Activated CD4-positive, alpha-beta T cell treated with anti-CD3 and anti-CD28 coated beads, Interleukin-2, amount 10 ng/mL, durations not matched to agents 24 days and 14 days (primary cell): Measurements from ENCODE around the gene C14orf132. TPM values are rescaled to one million over a fixed set of nuclear protein-coding genes. Genes with fewer than 3 reads are reported as not detected.
"Not testable (repeated sequence)": the region's sequence is repeated elsewhere in the genome, so short reads cannot be mapped to it uniquely, and the experiment has no call there.

Experiments used
- DNase-seq: peaks from one replicate; pipeline ENCODE4 v3.0.0; 2022
- H3K27ac Mint-ChIP-seq: one replicate; pipeline ENCODE4 v1.8.0; 2022; ENCODE audit warnings: mild to moderate bottlenecking, mixed read lengths
- H3K27me3 Mint-ChIP-seq: one replicate; pipeline ENCODE4 v1.8.0; 2022; ENCODE audit warnings: mixed read lengths
- H3K36me3 Mint-ChIP-seq: one replicate; pipeline ENCODE4 v1.8.0; 2022; ENCODE audit warnings: low read depth, mild to moderate bottlenecking, mixed read lengths
- H3K4me1 Mint-ChIP-seq: one replicate; pipeline ENCODE4 v1.8.0; 2021; ENCODE audit warnings: mixed read lengths
- H3K4me3 Mint-ChIP-seq: one replicate; pipeline ENCODE4 v1.8.0; 2022; ENCODE audit warnings: mild to moderate bottlenecking, moderate library complexity, mixed read lengths
- H3K9me3 Mint-ChIP-seq: one replicate; pipeline ENCODE4 v1.8.0; 2021; ENCODE audit warnings: mixed read lengths
- intact Hi-C: fragments of 100-400 bp; cut with micrococcal nuclease; formaldehyde crosslinking; loops from one replicate; pipeline ENCODE4 v1.15.1; 2023
- total RNA-seq: library from RNA; stranded (reverse); gene quantifications from 2 replicates; pipeline ENCODE4 v1.2.3, GENCODE V29; 2022

C14orf132 gene
- total RNA-seq: 0.36 and 0.47 TPM in 2 replicates

DNA sequence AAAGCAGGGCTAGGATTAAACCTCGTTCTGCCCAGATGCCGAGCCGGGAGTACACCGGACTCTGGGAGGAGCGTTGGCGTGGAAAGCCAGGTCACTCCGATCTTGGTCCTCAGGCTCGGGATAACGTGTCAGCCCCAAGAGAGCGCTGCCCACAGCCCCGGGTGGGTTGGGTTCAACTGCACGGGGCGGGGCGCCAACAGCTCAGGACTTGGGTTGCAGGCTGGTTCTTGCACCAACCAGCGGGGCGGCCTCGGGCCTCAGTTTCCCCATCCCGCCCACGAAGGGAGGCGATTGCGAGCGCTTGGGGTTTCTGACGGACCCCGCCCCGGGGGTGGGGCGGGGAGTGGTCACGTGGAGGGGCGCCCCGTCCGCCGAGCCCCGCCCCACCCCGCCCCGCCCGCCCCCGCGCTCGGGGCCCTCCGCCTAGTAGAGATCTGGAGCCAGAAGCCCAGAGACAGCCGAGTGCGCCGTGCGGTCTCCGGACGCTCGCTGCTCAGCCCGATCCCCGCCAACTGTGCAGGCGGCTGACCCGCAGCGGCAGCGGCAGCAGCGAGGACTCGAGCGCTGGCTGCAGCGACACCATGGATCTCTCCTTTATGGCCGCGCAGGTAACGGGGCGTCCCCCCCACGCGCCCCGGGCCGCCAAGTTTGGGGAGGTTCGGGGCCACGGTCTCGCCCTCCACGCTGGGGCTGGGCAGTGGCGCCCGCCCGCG, at the start of gene C14orf132:
Gene C14orf132, plus strand, starts transcription at position 443 of the 713 bp plus-strand sequence. Its CDS starts 139 bp downstream, at position 582.
- Mint-ChIP-seq H3K27ac (peak within 1 kb of the TSS; percentile 55), H3K36me3 (no peaks in the 10 kb centered on the region), H3K9me3 (no peaks in the 10 kb centered on the region), H3K4me1 (peaks cover 13% of the 10 kb centered on the region), H3K4me3 (peak within 1 kb of the TSS; percentile 82), H3K27me3 (peaks cover 52% of the 10 kb centered on the region)
- intact Hi-C loops: no loop called here
- peak; percentile 80 for DNase-seq

DNA sequence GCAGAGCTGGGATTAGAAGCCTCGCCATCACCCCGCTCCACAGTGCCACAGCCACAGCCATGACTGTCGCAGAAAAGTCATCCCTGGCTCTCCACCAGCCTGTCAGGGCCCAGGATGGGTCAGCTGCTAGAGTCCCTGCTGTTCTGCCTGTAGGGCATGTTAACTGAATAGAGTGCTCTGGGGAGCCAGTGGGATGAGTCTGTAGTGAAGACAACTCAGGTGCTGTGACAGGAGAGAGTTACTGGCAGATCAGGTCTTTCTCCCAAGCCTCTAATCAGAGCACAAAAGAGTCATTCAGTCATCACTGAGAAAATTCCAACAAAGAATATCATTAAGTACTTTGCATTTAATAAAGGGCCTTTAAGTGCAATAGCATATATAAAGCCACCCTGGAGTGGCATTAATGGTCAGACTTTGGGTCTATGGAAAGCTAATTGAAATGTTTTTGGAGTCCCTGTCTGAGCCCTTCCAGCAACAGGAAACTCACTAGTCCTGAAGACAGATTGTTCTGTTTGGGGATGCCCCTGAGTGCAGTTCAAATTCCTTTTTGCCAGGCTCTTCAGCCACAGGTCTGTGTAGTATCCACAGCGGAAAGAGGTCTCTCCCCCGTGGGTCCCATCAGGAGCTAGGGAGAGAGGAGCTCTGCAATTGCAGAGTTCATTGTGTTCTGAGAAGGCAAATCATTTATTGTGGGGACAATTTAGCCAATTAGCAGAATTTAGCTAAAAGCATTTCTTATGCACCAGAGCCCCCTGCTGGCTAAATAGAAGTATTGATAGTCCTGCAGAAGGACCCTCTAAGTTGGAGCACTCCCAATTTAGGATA, 45.2 kb upstream of the C14orf132 start:
- Mint-ChIP-seq H3K36me3 (no peaks in the 10 kb centered on the region), H3K4me3 (no peak overlapping the region), H3K4me1 (no peaks in the 10 kb centered on the region), H3K27me3 (peaks cover 10% of the 10 kb centered on the region), H3K27ac (no peak overlapping the region), H3K9me3 (no peaks in the 10 kb centered on the region)
- DNase-seq: peak; percentile 71
- intact Hi-C loops: loop anchor here (1.0 kb wide), 1 partner anchor 433 kb away; no protein-coding TSS in a partner anchor

DNA sequence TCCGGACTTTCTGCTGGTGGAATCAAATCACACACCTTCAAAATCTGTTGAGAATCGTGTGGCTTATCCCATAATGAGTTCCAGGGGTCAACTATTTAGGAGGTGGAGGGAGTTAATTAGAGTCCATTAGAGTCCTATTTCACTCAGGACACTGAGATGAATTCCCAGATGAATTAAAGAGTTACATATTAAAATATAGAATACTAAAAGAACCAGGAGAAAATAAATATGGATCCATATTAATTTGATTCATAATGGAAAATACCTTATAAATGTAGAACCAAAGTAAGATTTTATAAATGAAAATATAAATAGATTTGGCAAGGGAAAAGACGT, 44.6 kb upstream of the C14orf132 start:
- DNase-seq: no peak
- no peak overlapping the region for H3K4me3 Mint-ChIP-seq
- no peaks in the 10 kb centered on the region for H3K9me3 Mint-ChIP-seq
- peaks cover 14% of the 10 kb centered on the region for H3K27me3 Mint-ChIP-seq
- intact Hi-C loops: loop anchor here (1.0 kb wide), 1 partner anchor 433 kb away; no protein-coding TSS in a partner anchor
- H3K27ac Mint-ChIP-seq: no peak overlapping the region
- no peaks in the 10 kb centered on the region for H3K4me1 Mint-ChIP-seq
- H3K36me3 Mint-ChIP-seq: no peaks in the 10 kb centered on the region

DNA sequence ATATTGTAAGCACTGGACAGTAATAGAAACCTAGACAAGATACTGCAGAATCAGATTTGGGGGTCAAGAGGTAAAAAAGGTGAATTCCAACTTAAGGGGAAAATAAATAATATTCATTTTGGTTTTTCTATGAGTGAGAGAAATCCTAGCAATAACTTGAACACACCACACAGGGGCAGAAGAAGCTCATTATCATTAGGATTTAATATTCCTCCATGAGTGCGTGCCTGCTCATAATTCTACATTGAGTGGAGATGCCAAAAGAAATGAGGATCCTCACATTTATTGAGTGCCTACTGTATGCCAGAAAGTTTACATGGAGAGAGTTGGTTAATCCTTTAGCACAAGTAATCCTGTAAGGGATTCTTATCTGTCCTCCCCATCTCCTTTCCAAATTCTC, 40.5 kb upstream of the C14orf132 start:
- no peaks in the 10 kb centered on the region for H3K4me1 Mint-ChIP-seq
- peaks cover 29% of the 10 kb centered on the region for H3K27me3 Mint-ChIP-seq
- H3K27ac Mint-ChIP-seq: no peak overlapping the region
- intact Hi-C loops: no loop called here
- DNase-seq: no peak
- no peaks in the 10 kb centered on the region for H3K9me3 Mint-ChIP-seq
- no peaks in the 10 kb centered on the region for H3K36me3 Mint-ChIP-seq
- H3K4me3 Mint-ChIP-seq: no peak overlapping the region

DNA sequence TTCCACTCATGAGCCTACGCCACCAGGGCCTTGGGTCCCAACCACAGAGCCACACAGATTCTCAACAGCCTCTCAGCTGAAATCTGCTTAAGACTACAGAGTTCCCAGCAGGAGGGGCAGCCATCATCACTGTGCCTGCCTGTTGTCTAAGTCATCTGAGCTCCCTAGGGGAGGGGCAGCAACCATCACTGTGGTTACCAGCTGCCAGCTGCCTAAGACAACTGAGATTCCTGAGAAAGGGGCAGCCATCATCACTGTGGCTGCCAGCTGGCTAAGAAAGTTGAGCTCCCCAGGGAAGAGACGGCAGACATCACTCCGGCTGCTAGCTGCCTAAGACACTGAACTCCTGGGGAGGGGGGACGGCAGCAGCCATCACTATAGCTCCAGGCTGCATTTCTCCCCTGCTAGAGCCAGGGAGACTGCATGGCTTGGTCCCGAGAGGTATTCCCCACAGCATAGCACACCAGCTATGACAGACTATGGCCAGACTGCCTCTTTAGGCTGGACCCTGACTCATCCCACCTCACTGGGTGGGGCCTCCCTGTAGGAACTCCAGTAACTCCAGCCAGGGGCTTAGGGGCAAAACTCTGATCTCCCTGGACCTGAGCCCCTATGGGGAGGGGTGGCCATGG, 37.2 kb upstream of the C14orf132 start:
- no peaks in the 10 kb centered on the region for H3K4me1 Mint-ChIP-seq
- H3K9me3 Mint-ChIP-seq: no peaks in the 10 kb centered on the region
- peaks cover 40% of the 10 kb centered on the region for H3K27me3 Mint-ChIP-seq
- H3K4me3 Mint-ChIP-seq: no peak overlapping the region
- H3K36me3 Mint-ChIP-seq: no peaks in the 10 kb centered on the region
- H3K27ac Mint-ChIP-seq: no peak overlapping the region
- no peak for DNase-seq
- intact Hi-C loops: no loop called here

DNA sequence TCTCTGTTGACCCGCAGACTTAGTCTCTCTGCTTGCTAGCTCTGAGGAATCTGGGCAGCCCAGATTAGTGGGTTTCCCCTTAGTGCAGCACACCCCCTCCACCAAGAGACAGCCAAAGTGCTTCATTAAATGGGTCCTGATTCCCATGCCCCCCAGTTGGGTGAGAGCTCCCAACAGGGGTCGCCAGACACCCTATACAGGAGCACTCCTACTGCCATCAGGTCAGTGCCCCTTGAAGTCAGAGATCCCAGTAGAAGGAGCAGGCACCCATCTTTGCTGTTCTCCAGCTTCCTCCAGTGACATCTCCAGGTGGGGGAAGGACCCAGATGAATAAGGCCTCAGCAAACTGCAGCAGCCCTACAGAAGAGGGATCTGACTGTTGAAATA, 36.7 kb upstream of the C14orf132 start:
- intact Hi-C loops: no loop called here

DNA sequence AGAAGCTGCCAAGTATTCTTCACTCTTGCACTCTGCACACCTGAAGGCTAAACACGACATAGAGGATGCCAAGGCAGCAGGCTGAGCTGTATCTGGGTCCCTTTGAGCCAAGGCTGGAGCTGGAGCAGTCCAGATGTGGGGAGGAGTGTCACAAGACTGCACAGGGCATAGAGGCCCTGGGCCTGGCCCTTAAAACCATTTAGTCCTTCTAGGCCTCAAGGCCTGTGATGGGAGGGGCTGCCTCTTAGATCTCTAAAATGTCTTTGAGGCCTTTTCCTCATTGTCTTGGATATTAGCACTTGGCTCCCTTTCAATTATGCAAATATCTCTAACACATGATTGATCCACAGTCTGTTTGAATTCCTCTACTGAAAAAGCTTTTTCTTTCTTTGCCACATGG, 28.0 kb upstream of the C14orf132 start:
- Mint-ChIP-seq H3K9me3 (peaks cover 7% of the 10 kb centered on the region), H3K4me1 (no peaks in the 10 kb centered on the region), H3K4me3 (no peak overlapping the region), H3K36me3 (peaks cover 3% of the 10 kb centered on the region), H3K27ac (no peak overlapping the region), H3K27me3 (peaks cover 3% of the 10 kb centered on the region)
- DNase-seq: no peak
- intact Hi-C loops: no loop called here

More for the DNA sequence above, 36.7 kb upstream of the C14orf132 start:
- DNase-seq: no peak
- peaks cover 40% of the 10 kb centered on the region for H3K27me3 Mint-ChIP-seq
- no peaks in the 10 kb centered on the region for H3K4me1 Mint-ChIP-seq
- no peak overlapping the region for H3K27ac Mint-ChIP-seq
- H3K36me3 Mint-ChIP-seq: no peaks in the 10 kb centered on the region
- H3K9me3 Mint-ChIP-seq: no peaks in the 10 kb centered on the region
- no peak overlapping the region for H3K4me3 Mint-ChIP-seq

DNA sequence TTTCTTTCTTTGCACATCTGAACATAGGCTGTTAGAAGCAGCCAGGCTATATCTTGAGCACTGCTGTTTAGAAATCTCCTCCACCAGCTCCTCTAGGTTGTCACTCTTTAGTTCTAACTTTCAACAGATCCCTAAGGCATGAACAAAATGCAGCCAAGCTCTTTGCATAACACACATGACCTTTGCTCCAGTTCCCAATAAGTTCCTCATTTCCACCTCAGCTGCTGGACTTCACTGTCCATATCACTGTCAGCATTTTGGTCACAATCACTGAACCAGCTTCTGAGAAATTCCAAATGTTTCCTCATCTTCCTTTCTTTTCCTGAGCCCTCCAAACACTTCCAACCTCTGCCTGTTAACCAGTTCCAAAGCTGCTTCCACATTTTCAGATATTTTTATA, 27.6 kb upstream of the C14orf132 start:
- Mint-ChIP-seq H3K9me3 (peaks cover 7% of the 10 kb centered on the region), H3K27ac (no peak overlapping the region), H3K27me3 (peaks cover 7% of the 10 kb centered on the region), H3K4me3 (no peak overlapping the region), H3K36me3 (peaks cover 3% of the 10 kb centered on the region), H3K4me1 (no peaks in the 10 kb centered on the region)
- intact Hi-C loops: no loop called here
- no peak for DNase-seq

DNA sequence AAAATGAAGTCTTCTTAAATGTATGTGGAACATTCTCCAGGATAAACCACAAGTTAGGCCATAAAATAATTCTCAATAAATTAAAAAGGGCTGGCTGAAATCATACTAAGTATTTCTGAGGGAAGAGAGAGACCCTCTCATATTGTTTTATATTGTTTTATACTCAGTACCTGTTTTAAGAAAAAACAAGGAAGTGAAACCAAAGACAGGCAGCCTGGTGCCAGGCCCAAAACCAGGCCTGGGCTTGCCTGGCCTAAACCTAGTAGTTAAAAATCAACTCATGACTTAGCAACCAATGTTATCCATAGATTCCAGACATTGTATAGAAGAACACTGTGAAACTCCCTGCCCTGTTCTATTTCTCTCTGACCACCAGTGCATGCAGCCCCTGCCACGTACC, 26.4 kb upstream of the C14orf132 start:
- H3K9me3 Mint-ChIP-seq, H3K4me1 Mint-ChIP-seq, H3K4me3 Mint-ChIP-seq, intact Hi-C loops, DNase-seq, H3K36me3 Mint-ChIP-seq, H3K27ac Mint-ChIP-seq: not testable (repeated sequence)
- H3K27me3 Mint-ChIP-seq: peaks cover 13% of the 10 kb centered on the region

DNA sequence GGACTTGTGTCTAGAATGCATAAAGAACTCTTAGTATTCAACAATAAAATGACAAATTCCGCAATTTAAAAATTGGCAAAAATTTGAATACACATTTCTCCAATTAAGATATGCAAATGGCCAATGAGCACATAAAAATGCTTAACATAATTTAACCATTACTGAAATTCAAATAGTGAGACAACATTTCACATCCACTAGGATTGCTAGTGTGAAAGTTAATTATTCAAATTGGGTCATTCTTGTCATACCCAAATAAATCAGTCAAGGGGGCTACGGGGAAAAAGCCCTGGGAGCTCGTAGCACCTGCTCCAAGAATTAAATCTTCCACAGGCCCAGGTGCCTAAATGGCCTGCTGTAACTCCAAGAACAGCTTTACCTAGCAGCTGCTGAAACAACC, 25.0 kb upstream of the C14orf132 start:
- no peak for DNase-seq
- no peak overlapping the region for H3K27ac Mint-ChIP-seq
- H3K4me1 Mint-ChIP-seq: no peaks in the 10 kb centered on the region
- no peak overlapping the region for H3K4me3 Mint-ChIP-seq
- intact Hi-C loops: no loop called here
- peaks cover 13% of the 10 kb centered on the region for H3K27me3 Mint-ChIP-seq
- H3K36me3 Mint-ChIP-seq: peaks cover 3% of the 10 kb centered on the region
- peaks cover 7% of the 10 kb centered on the region for H3K9me3 Mint-ChIP-seq

DNA sequence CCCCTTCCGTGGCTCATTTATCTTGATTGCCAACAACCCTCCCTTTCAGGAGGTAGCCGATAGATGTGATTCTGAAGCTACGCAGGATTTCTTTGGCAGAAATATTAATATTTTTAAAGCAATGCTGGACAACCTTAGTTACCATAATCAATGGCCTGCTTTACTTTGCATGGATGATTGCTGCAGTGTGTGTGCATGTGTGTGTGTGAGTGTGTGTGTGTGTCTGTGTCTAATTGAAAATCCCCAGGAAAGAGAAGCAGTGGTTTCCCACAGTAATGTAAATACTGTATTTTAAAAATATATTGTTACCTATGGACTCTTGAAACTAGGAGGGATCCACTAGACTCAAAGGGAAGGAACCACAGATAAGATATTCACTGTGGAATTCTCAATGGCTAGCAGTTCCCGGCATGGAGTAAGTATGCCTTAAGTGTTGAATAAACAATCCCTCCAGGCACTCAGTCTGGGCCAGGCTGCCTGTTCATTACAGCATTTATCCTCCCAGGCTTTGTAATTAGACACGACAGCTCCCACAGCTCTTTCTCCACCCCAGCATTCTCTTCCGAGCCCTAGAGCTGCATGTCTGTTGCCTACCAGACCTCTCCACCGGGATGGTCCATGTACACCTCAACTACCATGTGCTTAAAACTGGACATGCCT, 22.5 kb upstream of the C14orf132 start:
- H3K4me1 Mint-ChIP-seq: no peaks in the 10 kb centered on the region
- no peak overlapping the region for H3K4me3 Mint-ChIP-seq
- no peaks in the 10 kb centered on the region for H3K36me3 Mint-ChIP-seq
- no peak for DNase-seq
- H3K27ac Mint-ChIP-seq: no peak overlapping the region
- H3K27me3 Mint-ChIP-seq: peaks cover 13% of the 10 kb centered on the region
- H3K9me3 Mint-ChIP-seq: peaks cover under 1% of the 10 kb centered on the region
- intact Hi-C loops: no loop called here

DNA sequence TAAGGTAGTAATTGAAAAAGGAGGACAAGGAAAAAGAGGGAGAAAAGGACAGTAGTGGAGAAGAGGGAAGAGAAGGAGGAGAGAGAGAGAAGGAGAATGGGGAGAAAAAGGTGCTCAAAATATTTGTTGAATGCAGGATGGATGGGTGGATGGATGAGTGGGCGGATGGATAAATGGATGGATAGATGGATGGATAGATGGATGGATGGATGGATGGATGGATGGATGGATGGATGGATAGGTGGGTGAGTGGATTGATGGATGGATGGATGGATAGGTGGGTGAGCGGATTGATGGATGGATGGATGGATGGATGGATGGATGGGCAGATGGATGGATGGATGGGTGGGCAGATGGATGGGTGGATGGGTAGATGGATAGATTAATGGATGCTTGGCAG, 21.3 kb upstream of the C14orf132 start:
- Mint-ChIP-seq H3K4me1 (no peaks in the 10 kb centered on the region), H3K27ac (no peak overlapping the region), H3K9me3 (no peaks in the 10 kb centered on the region), H3K36me3 (no peaks in the 10 kb centered on the region), H3K4me3 (no peak overlapping the region), H3K27me3 (peaks cover 13% of the 10 kb centered on the region)
- no peak for DNase-seq
- intact Hi-C loops: no loop called here

DNA sequence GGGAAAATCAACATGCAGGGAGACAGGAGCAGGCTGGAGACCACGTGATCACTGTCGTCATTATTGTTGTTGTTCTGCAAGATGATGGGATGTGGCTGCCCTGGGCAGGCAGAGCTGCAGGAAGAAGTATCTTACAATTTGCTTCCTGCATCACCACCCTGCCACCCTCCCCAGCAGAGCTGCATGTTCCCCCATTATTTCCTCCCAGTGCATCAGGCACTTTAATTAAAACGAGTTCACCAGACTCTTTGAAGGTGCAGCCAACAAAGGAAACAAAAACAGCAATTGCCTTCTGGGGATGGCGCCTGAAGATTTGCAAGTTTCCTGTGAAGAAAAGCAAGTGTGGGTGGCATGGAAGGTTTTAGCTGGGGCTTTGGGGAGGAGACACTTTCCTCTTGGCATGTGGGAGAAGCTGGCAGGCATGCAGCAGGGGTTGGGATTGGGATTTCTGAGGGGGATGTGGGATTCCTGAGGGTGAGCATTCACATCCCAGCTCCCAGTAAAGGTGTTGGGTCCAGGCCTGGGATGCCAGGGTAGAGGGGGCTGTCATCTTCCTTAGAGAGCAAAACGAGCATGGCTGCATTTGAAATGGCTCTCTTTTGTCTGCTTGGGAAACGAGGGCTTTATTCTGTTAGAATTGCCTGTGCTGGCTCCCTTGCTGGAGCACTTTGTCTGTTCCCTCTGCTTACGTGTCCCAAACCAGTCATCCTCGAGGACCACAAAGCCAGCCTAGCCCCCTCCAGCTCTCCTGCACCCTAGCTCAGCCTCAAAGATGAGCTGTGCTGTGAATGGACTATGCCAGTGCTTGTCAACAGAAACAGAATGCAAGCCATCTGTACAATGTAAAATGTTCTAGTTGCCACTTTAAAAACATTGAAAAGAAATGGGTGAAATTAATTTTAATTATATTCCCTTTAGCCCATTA, 11.5 kb upstream of the C14orf132 start:
- Mint-ChIP-seq H3K4me3 (no peak overlapping the region), H3K27me3 (no peaks in the 10 kb centered on the region), H3K27ac (no peak overlapping the region), H3K4me1 (peaks cover 2% of the 10 kb centered on the region), H3K9me3 (no peaks in the 10 kb centered on the region), H3K36me3 (no peaks in the 10 kb centered on the region)
- intact Hi-C loops: no loop called here
- no peak for DNase-seq
